Right forelimb (tissue), 1 donor: ENCODE measurements around the gene IRF5.
"Not testable (repeated sequence)": the region's sequence is repeated elsewhere in the genome, so short reads cannot be mapped to it uniquely, and the experiment has no call there.

Source experiments
- DNase-seq: peaks from one replicate; pipeline ENCODE4 v3.0.0-alpha.2; 2018

IRF5 gene

GRCh38 chr7:128940494-128941322 is 3.0 kb downstream of the IRF5 start:
- DNase-seq, result no peak

GRCh38 chr7:128941323-128941890 is 3.7 kb downstream of the IRF5 start:
- no peak for DNase-seq

GRCh38 chr7:128941946-128942526 is 4.3 kb downstream of the IRF5 start:
- no peak for DNase-seq

- DNase-seq, result not testable (repeated sequence)
These were observed 5.5 kb downstream of the IRF5 start for GRCh38 chr7:128943251-128943650.

GRCh38 chr7:128944487-128945236 is 6.9 kb downstream of the IRF5 start:
- DNase-seq, result no peak

- DNase-seq, result no peak
These were observed 8.1 kb downstream of the IRF5 start for GRCh38 chr7:128945668-128946366.

- no peak for DNase-seq
These were observed 9.5 kb downstream of the IRF5 start for GRCh38 chr7:128946936-128947830.

GRCh38 chr7:128947854-128948253 is 10.1 kb downstream of the IRF5 start:
- DNase-seq, result no peak

- no peak for DNase-seq
These were observed 10.7 kb downstream of the IRF5 start for GRCh38 chr7:128948312-128948973.

- DNase-seq, result no peak
These were observed 11.4 kb downstream of the IRF5 start for GRCh38 chr7:128948976-128949760.

- DNase-seq, result no peak
These were observed 13.6 kb downstream of the IRF5 start for GRCh38 chr7:128951296-128951695.

- no peak for DNase-seq
These were observed 16.4 kb downstream of the IRF5 start for GRCh38 chr7:128954150-128954549.

- DNase-seq, result no peak
These were observed 17.4 kb downstream of the IRF5 start for GRCh38 chr7:128954830-128955802.

GRCh38 chr7:128955981-128956380 is 18.3 kb downstream of the IRF5 start:
- DNase-seq, result no peak

GRCh38 chr7:128959296-128959695 is 21.6 kb downstream of the IRF5 start:
- no peak for DNase-seq

GRCh38 chr7:128961030-128961659 is 23.4 kb downstream of the IRF5 start:
- no peak for DNase-seq

GRCh38 chr7:128962899-128963298 is 25.2 kb downstream of the IRF5 start:
- no peak for DNase-seq

GRCh38 chr7:128963327-128963757 is 25.6 kb downstream of the IRF5 start:
- DNase-seq, result no peak
